ENCODE data around the gene NFIC.
"Not testable (repeated sequence)": the region's sequence is repeated elsewhere in the genome, so short reads cannot be mapped to it uniquely, and the experiment has no call there.

Gene NFIC

GRCh38 chr19:3338541-3339181, 27.7 kb upstream of the NFIC start:
- DNase-seq: no peak

GRCh38 chr19:3340340-3340739, 26.0 kb upstream of the NFIC start:
- no peak for DNase-seq

- no peak for DNase-seq
Observed at GRCh38 chr19:3342246-3342645, 24.1 kb upstream of the NFIC start.

DNA sequence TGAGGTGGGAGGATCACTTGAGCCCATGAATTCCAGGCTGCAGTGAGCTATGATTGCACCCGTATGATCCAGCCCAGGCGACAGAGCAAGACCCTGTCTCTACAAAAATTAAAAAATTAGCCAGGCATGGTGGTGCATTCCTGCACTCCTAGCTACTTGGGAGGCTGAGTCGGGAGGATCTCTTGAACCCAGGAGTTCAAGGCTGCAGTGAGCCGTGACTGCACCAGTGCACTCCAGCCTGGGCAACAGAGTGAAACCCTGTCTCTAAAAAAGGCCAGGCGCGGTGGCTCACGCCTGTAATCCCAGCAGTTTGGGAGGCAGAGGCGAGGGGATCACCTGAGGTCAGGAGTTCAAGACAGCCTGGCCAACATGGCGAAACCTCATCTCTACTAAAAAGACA, 23.4 kb upstream of the NFIC start:
- not testable (repeated sequence) for DNase-seq

GRCh38 chr19:3343619-3344502, 22.5 kb upstream of the NFIC start:
- no peak for DNase-seq

DNA sequence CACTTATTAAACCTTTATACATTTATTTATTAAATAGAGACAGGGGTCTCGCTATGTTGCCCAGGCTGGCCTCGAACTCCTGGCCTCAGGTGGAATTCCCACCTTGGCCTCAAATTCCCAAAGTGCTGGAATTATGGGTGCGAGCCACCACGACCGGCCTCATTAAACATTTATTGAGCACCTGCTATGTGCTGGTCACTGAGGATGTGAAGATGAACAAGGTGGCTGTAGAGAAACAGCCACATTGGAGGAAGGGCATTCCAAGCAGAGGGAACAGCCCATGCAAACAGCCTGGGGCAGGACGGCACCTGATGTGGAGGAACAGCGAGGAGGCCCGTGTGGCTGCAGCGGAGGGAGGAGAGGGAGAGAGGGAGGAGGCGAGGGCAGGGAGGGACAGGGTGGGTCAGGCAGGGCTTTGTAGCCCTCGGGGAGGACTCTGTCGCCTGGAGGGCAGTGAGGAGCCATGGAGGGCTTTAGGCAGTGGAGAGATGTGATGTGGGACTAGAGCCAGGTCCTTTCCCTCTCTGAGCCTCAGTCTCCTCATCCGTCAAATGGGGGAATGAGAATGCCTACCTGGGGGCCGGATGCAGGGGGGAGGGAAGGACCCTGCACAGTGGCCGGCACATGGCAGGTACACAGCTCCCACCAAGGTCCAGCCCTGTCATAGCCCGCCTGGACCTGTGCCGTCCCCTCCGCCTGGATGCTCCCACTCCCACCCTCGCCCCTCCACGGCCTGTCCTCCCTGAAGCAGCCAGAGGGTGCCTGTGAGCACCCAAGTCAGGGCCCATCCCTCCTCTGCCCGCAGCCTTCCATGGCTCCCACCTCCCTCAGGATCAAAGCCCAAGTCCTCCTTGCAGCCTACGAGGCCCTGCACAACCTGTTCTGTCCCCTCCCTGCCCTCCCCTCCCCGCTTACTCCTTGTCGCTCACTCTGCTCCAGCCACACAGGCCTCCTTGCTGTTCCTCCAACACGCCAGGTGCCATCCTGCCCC, 21.5 kb upstream of the NFIC start:
- DNase-seq: no peak

GRCh38 chr19:3345850-3346460, 20.4 kb upstream of the NFIC start:
- DNase-seq: no peak

GRCh38 chr19:3346677-3347353, 19.6 kb upstream of the NFIC start:
- peak; percentile 35 for DNase-seq

DNA sequence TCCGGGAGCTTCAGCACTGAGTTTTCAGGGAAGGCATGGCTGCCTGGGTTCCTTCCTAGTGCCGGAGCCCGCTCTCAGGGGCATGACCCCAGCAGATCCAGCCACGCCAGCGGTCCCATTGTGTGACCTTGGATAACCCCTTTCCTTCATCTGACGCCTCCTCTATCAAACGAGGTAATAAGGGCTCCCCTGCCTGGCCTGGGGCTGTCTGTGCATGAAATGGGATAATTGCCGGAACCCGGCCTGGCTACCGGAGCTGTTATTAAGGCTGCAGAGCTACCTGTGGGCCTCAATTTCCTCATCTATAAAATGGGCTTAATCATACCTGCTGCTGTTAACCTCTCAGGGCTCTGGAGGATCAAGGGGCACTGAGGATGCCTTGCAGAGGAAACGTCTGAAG, 18.3 kb upstream of the NFIC start:
- no peak for DNase-seq

GRCh38 chr19:3348469-3348868, 17.9 kb upstream of the NFIC start:
- not testable (repeated sequence) for DNase-seq

DNA sequence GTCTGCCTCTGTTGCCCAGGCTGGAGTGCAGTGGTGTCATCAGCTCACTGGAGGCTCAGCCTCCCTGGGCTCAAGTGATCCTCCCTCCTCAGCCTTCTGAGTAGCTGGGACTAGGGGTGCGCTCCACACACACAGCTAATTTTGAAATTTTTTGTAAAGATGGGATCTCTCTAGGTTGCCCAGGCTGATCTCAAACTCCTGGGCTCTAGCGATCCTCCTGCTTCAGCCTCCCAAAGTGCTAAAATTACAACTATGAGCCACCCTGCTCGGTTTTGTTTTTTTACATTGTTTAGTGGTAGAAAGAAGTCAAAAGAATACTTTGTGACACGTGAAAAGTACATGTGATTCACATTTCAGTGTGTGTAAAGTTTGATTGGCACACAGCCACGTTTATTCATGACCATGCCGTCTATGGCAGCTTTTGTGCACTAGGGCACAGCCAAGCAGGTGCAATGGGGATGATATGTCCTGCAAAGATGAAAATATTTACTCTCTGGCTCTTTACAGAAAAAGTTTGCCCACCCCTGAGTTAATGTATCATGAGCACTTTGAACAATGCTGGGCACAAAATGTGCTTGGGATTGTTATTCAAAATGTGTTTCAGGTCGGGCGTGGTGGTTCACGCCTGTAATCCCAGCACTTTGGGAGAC, 16.2 kb upstream of the NFIC start:
- peak; percentile 23 for DNase-seq

DNA sequence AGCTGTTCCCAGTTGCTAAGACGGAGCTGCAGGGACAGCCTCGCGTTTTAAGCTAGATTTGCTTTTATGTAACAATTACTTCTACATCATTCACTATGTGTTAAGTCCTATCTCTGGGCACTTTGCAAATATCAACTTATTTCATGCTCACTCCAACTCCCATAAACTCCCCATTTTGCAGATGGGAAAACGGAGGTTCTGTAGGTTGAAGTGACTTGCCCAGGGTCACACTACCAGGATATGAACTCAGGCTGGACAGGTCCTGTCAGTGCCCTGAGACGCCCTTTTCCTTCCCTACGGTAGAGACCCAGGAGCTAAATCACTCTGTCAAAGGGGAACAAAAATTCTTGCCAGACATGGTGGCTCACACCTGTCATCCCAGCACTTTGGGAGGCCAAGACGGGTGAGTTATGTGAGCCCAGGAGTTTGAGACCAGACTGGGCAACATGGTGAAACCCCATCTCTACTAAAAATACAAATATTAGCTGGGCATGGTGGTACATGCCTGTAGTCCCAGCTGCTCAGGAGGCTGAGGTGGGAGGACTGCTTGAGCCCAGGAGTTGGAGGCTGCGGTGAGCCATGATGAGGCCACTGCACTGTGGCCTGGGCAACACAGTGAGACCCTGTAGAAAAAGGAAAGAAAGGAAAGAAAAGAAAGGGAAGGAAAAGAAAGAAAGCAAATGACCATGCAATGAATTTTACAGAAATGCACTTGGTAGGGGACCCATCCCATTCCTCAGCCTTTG, 14.5 kb upstream of the NFIC start:
- no peak for DNase-seq

- no peak for DNase-seq
Observed at GRCh38 chr19:3353493-3353892, 12.9 kb upstream of the NFIC start.

DNA sequence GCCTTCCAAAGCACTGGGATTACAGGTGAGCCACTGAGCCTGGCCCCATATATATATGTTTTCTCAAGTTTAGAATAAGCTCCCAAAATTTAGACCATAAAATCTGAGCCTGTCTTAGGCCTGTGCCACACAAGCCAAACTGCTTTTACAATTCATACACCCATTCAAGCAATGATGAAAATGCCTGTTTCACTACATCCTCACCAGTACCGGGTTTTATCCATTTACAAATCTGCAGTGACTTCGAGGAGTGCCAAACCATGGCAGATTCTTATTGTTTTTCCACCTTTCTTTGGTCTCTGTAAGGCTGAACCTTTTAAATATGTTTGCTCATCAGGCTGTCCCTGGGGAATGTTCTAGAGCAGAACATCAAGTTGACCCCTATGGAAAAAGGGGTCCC, 9.6 kb upstream of the NFIC start:
- DNase-seq: no peak

DNA sequence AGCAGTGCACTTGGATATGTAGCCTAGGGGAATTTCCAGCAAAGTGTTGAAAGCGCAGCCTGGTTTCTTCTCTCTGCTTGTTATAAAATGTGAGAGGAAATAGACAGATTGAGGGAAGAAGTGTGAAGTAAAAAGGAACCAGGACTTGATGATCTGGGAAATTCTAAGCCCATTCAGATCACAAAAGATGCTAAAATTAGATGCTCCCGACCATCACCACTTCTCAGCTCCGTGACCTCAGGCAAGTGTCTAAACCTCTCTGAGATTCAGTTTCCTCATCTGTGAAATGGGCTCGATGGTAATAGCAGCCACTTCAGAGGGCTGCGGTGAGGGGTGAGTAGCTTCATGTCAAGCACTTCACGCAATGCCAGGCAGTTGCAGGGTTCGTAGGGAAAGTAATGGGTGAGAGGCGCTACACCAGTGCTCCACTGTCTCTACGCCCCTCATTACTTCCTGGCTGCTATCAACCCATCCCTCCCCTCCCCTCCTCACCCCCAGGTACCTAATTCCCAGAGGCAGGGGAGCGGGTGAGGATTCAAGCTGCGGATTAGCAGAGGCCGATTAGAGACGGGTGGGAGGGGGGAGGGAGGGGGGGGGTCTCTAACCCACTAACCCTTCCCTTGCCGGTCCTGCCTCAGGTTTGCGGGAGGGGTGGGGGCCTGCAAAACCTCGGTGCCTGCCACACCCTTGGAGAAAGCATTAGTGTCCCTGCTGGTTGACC, 9.0 kb upstream of the NFIC start:
- DNase-seq: no peak

DNA sequence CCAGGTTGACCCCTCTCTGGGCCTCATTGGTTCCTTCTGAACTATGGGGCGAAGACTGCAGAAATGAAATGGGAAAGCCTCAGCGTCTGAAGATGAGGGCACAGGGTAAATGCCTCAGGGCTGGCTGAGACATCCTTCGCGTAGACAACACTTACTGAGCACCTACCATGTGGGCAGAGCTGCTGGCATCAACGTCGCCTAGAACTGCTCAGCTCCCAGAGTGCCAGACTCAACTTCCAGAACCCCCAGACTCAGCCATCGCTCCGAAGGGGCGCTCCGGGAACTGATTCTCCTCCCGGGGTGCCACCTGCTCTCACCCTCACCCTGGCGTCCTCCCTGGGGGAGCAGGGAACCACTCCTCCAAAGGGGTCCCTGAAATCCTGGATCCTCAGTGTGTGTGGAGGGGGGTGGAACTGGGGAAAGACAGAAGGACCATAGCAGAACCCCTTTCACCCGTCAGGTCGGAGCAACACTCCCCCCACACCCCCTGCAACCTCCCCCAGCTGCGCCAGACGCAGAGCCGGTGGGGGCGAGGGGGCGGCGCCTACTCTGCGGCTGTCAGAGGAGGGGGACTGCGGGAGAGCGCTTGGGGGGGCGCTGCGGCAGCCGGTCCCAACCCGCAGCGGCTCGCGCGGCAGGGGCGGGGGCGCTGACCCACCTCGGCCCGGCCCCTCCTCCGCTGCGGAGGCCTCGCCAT, 8.2 kb upstream of the NFIC start:
- DNase-seq: no peak

DNA sequence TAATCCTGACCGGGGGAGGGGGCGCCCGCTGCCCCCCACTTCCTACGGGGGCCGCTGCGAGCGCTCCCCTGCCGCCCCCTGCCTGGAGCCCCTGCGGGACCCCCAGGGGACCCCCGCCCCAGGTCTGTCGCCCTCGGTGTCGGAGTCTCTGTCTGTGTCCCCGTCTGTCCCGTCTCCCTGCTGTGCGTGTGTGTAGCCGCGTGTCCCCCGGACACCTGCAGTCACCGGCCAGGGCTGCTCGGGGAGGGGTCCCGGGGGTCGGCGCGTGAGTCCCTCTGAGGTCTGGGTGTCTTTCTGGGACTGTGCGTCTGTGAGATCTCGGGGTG, 7.7 kb upstream of the NFIC start:
- no peak for DNase-seq

- DNase-seq: no peak
Observed at GRCh38 chr19:3359015-3359918, 7.1 kb upstream of the NFIC start.
